ENCODE results near the gene CSNK1G1.
A peak's percentile ranks its signal among the peaks of the same experiment; 100 is the strongest.
"Not testable (repeated sequence)": the region's sequence is repeated elsewhere in the genome, so short reads cannot be mapped to it uniquely, and the experiment has no call there.

Gene CSNK1G1

GRCh38 chr15:64386291-64386690, 30.3 kb upstream of the CSNK1G1 start:
- no peak for TF ChIP-seq CTCF (conservative IDR thresholded peaks at IDR 0.05; ENCODE audit: low read depth, low read length)
- no peak overlapping the region for H3K4me3 ChIP-seq (ENCODE audit: low read depth, low read length)
- no peak for DNase-seq (ENCODE audit: low read depth)

- TF ChIP-seq CTCF (conservative IDR thresholded peaks at IDR 0.05; ENCODE audit: low read depth, low read length) = no peak
- no peak for DNase-seq (ENCODE audit: low read depth)
- no peak overlapping the region for H3K4me3 ChIP-seq (ENCODE audit: low read depth, low read length)
These were observed 27.8 kb upstream of the CSNK1G1 start for GRCh38 chr15:64383760-64384159.

- peak; percentile 97 for DNase-seq (ENCODE audit: low read depth)
- peak within 1 kb of the TSS; percentile 70 for H3K4me3 ChIP-seq (ENCODE audit: low read depth, low read length)
- no peak for TF ChIP-seq CTCF (conservative IDR thresholded peaks at IDR 0.05; ENCODE audit: low read depth, low read length)
These were observed 25.2 kb upstream of the CSNK1G1 start, which contains the start of gene PCLAF for GRCh38 chr15:64381000-64381751. Gene PCLAF, minus strand, starts transcription at chr15:64381441. Its CDS starts 70 bp downstream, at chr15:64381371.

- peak overlapping the region; percentile 70 for H3K4me3 ChIP-seq (ENCODE audit: low read depth, low read length)
- DNase-seq (ENCODE audit: low read depth) = not testable (repeated sequence)
These were observed 24.3 kb upstream of the CSNK1G1 start for GRCh38 chr15:64380130-64380870.

- no peak overlapping the region for H3K4me3 ChIP-seq (ENCODE audit: low read depth, low read length)
- DNase-seq (ENCODE audit: low read depth) = no peak
- no peak for TF ChIP-seq CTCF (conservative IDR thresholded peaks at IDR 0.05; ENCODE audit: low read depth, low read length)
These were observed 23.4 kb upstream of the CSNK1G1 start for GRCh38 chr15:64379216-64379960.

GRCh38 chr15:64373360-64373759, 17.4 kb upstream of the CSNK1G1 start:
- H3K4me3 ChIP-seq (ENCODE audit: low read depth, low read length) = no peak overlapping the region
- no peak for TF ChIP-seq CTCF (conservative IDR thresholded peaks at IDR 0.05; ENCODE audit: low read depth, low read length)
- DNase-seq (ENCODE audit: low read depth) = no peak

- DNase-seq (ENCODE audit: low read depth) = not testable (repeated sequence)
These were observed 15.4 kb upstream of the CSNK1G1 start for GRCh38 chr15:64371383-64371782.

More at GRCh38 chr15:64371383-64371782, 15.4 kb upstream of the CSNK1G1 start:
- H3K4me3 ChIP-seq (ENCODE audit: low read depth, low read length) = not testable (repeated sequence)

Measured in choroid plexus epithelial cell (primary cell).